DND-41 (cell line): ENCODE data around the gene CAMKMT.

Source experiments
- ATAC-seq: fragments of 200-7000 bp; cut with Tn5 transposase; 3 replicates; pipeline ENCODE4 v1.9.1; 2021; ENCODE audit warnings: low read depth; ENCODE audit not compliant: insufficient read depth
- DNase-seq: peaks from one replicate; pipeline ENCODE4 v3.0.0-alpha.2; 2020
- H2AFZ ChIP-seq: 2 replicates; pipeline ENCODE4 v1.6.0; 2012; ENCODE audit warnings: low read depth, low read length
- H3K27ac ChIP-seq: 2 replicates; pipeline ENCODE4 v1.5.1; 2012; ENCODE audit warnings: low read length, inconsistent platforms
- H3K27me3 ChIP-seq: fragments of 200-600 bp; sonication (generic); 2 replicates; pipeline ENCODE4 v1.6.0; 2012; ENCODE audit warnings: low read length, mild to moderate bottlenecking, inconsistent platforms; ENCODE audit not compliant: insufficient read depth, poor library complexity
- H3K36me3 ChIP-seq: 2 replicates; pipeline ENCODE4 v1.5.1; 2012; ENCODE audit warnings: low read length, inconsistent platforms; ENCODE audit not compliant: insufficient read depth
- H3K4me1 ChIP-seq: 2 replicates; pipeline ENCODE4 v1.5.1; 2012; ENCODE audit warnings: mild to moderate bottlenecking, low read length; ENCODE audit not compliant: insufficient read depth
- H3K4me2 ChIP-seq: 2 replicates; pipeline ENCODE4 v1.6.0; 2012; ENCODE audit warnings: mild to moderate bottlenecking, moderate library complexity, low read length, inconsistent platforms; ENCODE audit not compliant: insufficient read depth
- H3K4me3 ChIP-seq, 2 experiments: fragments of 200-600 bp in 1 of 2; shearing (Covaris generic) in 1 of 2; 2 replicates each; pipeline ENCODE4 v1.5.1; 2012 to 2016; ENCODE audit warnings: inconsistent platforms in 2 of 2, low read length in 2 of 2, mild to moderate bottlenecking in 2 of 2, low read depth in 1 of 2, moderate library complexity in 1 of 2
- H3K79me2 ChIP-seq: 2 replicates; pipeline ENCODE4 v1.6.0; 2012; ENCODE audit warnings: low read length, inconsistent platforms; ENCODE audit not compliant: insufficient read depth
- H3K9ac ChIP-seq: 2 replicates; pipeline ENCODE4 v1.6.0; 2012; ENCODE audit warnings: low read depth, mild to moderate bottlenecking, inconsistent platforms, low read length, moderate library complexity
- H3K9me3 ChIP-seq: 2 replicates; pipeline ENCODE4 v1.5.1; 2012; ENCODE audit warnings: low read length, moderate library complexity, mild to moderate bottlenecking, inconsistent platforms; ENCODE audit not compliant: insufficient read depth, severe bottlenecking
- H4K20me1 ChIP-seq: 2 replicates; pipeline ENCODE4 v1.6.0; 2012; ENCODE audit warnings: low read length; ENCODE audit not compliant: insufficient read depth
- EZH2 ChIP-seq: IDR thresholded peaks from 3 replicates; pipeline ENCODE4 v1.6.1; 2012; ENCODE audit warnings: borderline replicate concordance, low read depth, mild to moderate bottlenecking, moderate library complexity, low read length, inconsistent platforms; ENCODE audit not compliant: severe bottlenecking
- TF ChIP-seq, protein P1 (sequence below): IDR thresholded peaks from 2 replicates; pipeline ENCODE4 v1.5.1; 2012; ENCODE audit warnings: borderline replicate concordance, low read length, moderate library complexity, mild to moderate bottlenecking; ENCODE audit not compliant: poor library complexity, severe bottlenecking; ENCODE audit errors: extremely low read depth

CAMKMT gene

GRCh38 chr2:44464437-44464836, 102.7 kb downstream of the CAMKMT start:
- H3K9ac ChIP-seq = no peak overlapping the region
- ATAC-seq (no peak), DNase-seq (no peak)
- H3K9me3 ChIP-seq = no peaks in the 10 kb centered on the region
- H3K4me2 ChIP-seq = no peak overlapping the region
- H3K4me3 ChIP-seq = no peak overlapping the region
- H3K27ac ChIP-seq = no peak overlapping the region
- H3K4me1 ChIP-seq = no peaks in the 10 kb centered on the region
- H3K79me2 ChIP-seq = no peaks in the 10 kb centered on the region
- TF ChIP-seq, protein P1, sequence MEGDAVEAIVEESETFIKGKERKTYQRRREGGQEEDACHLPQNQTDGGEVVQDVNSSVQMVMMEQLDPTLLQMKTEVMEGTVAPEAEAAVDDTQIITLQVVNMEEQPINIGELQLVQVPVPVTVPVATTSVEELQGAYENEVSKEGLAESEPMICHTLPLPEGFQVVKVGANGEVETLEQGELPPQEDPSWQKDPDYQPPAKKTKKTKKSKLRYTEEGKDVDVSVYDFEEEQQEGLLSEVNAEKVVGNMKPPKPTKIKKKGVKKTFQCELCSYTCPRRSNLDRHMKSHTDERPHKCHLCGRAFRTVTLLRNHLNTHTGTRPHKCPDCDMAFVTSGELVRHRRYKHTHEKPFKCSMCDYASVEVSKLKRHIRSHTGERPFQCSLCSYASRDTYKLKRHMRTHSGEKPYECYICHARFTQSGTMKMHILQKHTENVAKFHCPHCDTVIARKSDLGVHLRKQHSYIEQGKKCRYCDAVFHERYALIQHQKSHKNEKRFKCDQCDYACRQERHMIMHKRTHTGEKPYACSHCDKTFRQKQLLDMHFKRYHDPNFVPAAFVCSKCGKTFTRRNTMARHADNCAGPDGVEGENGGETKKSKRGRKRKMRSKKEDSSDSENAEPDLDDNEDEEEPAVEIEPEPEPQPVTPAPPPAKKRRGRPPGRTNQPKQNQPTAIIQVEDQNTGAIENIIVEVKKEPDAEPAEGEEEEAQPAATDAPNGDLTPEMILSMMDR = no peak
- TF ChIP-seq EZH2 = no peak
- H4K20me1 ChIP-seq = no peaks in the 10 kb centered on the region
- no peak overlapping the region for H2AFZ ChIP-seq
- no peaks in the 10 kb centered on the region for H3K36me3 ChIP-seq
- no peaks in the 10 kb centered on the region for H3K27me3 ChIP-seq

- ATAC-seq (no peak), DNase-seq (no peak)
- H3K4me2 ChIP-seq = no peak overlapping the region
- no peak for TF ChIP-seq EZH2
- TF ChIP-seq, protein P1 = no peak
- no peaks in the 10 kb centered on the region for H3K79me2 ChIP-seq
- no peaks in the 10 kb centered on the region for H4K20me1 ChIP-seq
- no peak overlapping the region for H3K9ac ChIP-seq
- no peaks in the 10 kb centered on the region for H3K36me3 ChIP-seq
- H3K9me3 ChIP-seq = no peaks in the 10 kb centered on the region
- no peak overlapping the region for H3K27ac ChIP-seq
- H3K4me1 ChIP-seq = no peaks in the 10 kb centered on the region
- H3K4me3 ChIP-seq = no peak overlapping the region
- H3K27me3 ChIP-seq = no peaks in the 10 kb centered on the region
- no peak overlapping the region for H2AFZ ChIP-seq
Measured at GRCh38 chr2:44470151-44470550, 108.4 kb downstream of the CAMKMT start.

DNA sequence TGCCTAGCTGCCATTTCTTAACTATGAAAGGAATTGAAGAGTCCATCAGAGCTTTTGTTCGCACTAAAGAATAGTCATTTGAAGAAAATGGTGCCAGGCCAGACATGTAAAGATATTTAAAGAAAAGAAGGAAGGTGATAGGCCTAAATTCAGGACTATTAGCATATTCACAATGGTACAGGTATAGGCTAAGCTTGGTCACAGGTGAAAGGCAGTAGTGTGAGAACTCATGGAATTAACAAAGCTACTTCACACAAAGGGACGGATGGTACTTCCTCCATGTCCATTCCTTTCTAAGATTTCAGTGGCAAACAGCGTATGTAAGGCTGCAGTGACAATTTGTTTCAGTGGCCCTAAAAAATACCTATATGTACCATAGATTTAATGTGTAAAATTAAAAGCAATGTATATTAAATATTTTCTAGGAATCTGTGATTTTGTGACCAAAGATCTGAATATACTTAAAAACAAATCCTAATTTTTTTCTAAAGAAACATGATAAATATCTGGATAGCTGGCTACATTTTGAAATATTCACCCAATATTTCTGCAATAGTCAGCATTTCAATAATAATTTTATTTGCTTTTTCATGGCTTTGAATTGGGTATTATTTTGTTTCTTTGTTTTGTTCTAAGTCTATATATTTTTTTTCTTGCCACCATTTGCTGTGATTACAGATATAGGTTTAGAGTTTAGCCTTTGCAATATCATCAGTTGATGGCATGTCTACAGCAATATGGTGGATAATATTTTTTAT, 116.1 kb downstream of the CAMKMT start:
- Histone ChIP-seq H3K9ac (no peak overlapping the region), H3K27ac (no peak overlapping the region), H3K4me3 (no peak overlapping the region), H3K79me2 (no peaks in the 10 kb centered on the region), H3K36me3 (no peaks in the 10 kb centered on the region), H3K4me2 (no peak overlapping the region), H3K4me1 (peaks cover 4% of the 10 kb centered on the region), H3K27me3 (no peaks in the 10 kb centered on the region), H3K9me3 (no peaks in the 10 kb centered on the region), H4K20me1 (no peaks in the 10 kb centered on the region), H2AFZ (no peak overlapping the region)
- DNase-seq (no peak), ATAC-seq (no peak)
- TF ChIP-seq EZH2 = no peak
- TF ChIP-seq, protein P1 = no peak
